SK-N-SH (cell line): ENCODE data around the gene NOLC1. TPM values are rescaled to one million over a fixed set of nuclear protein-coding genes. Genes with fewer than 3 reads are reported as not detected.

Source experiments
- CTCF ChIA-PET: fragments of 300-600, 350-600 bp; formaldehyde crosslinking; extraction: SDS; loops from one replicate; lab custom pipeline; 2021; lab: Yijun Ruan, JAX
- POLR2A ChIA-PET: fragments of 350-600 bp; sonication (Branson Sonifier 250); formaldehyde crosslinking; extraction: SDS; loops from one replicate; lab custom pipeline; 2020; ENCODE audit warnings: antibody characterized with exemption, inconsistent platforms; lab: Yijun Ruan, JAX
- DNase-seq: peaks from one replicate; pipeline ENCODE4 v3.0.0; 2012
- H2AFZ ChIP-seq: fragments of 200-600 bp; sonication (generic); 2 replicates; pipeline ENCODE4 v1.8.1; 2016; ENCODE audit warnings: antibody characterized with exemption, mild to moderate bottlenecking, low read depth
- H3F3A ChIP-seq: fragments of 200-600 bp; sonication (generic); replicated peaks from 2 replicates; pipeline ENCODE3; 2016; ENCODE audit warnings: antibody characterized with exemption, mild to moderate bottlenecking; ENCODE audit not compliant: insufficient read depth
- H3K27ac ChIP-seq, 2 experiments: fragments of 200-500 bp in 1 of 2; fragments of 200-600 bp in 1 of 2; sonication (Bioruptor generic) in 1 of 2; sonication (generic), shearing (Covaris generic) in 1 of 2; 2 replicates each; pipeline versions ENCODE4 v1.5.1 to v1.6.1; 2014 to 2016; ENCODE audit warnings: low read depth in 2 of 2, inconsistent platforms in 1 of 2, low read length in 1 of 2, mild to moderate bottlenecking in 1 of 2, mixed read lengths in 1 of 2
- H3K27me3 ChIP-seq: fragments of 200-600 bp; sonication (generic), shearing (Covaris generic); 2 replicates; pipeline ENCODE4 v1.6.1; 2016; ENCODE audit warnings: mixed run types; ENCODE audit not compliant: insufficient read depth
- H3K36me3 ChIP-seq, 2 experiments: fragments of 200-500 bp in 1 of 2; fragments of 200-600 bp in 1 of 2; sonication (Bioruptor generic) in 1 of 2; sonication (generic) in 1 of 2; replicated peaks in 1 of 2; 2 replicates each; pipeline versions ENCODE3 to v1.5.1; 2014 to 2016; ENCODE audit warnings: low read length in 1 of 2, mild to moderate bottlenecking in 1 of 2; ENCODE audit not compliant: insufficient read depth in 2 of 2, control insufficient read depth in 1 of 2
- H3K4me1 ChIP-seq, 2 experiments: fragments of 200-500 bp in 1 of 2; fragments of 200-600 bp in 1 of 2; sonication (Bioruptor generic) in 1 of 2; sonication (generic), shearing (Covaris generic) in 1 of 2; 2 replicates each; pipeline versions ENCODE4 v1.5.1 to v1.6.1; 2014 to 2016; ENCODE audit warnings: low read depth in 1 of 2, low read length in 1 of 2, mixed run types in 1 of 2; ENCODE audit not compliant: insufficient read depth in 2 of 2, control insufficient read depth in 1 of 2
- H3K4me2 ChIP-seq: fragments of 200-600 bp; sonication (generic), shearing (Covaris generic); 2 replicates; pipeline ENCODE4 v1.6.1; 2017; ENCODE audit warnings: mixed run types
- H3K4me3 ChIP-seq, 2 experiments: fragments of 200-500 bp in 1 of 2; fragments of 200-600 bp in 1 of 2; sonication (Bioruptor generic) in 1 of 2; sonication (generic), shearing (Covaris generic) in 1 of 2; 2 replicates each; pipeline versions ENCODE4 v1.5.1 to v1.8.1; 2014 to 2016; ENCODE audit warnings: low read depth in 2 of 2, inconsistent platforms in 1 of 2, low read length in 1 of 2, mild to moderate bottlenecking in 1 of 2, mixed read lengths in 1 of 2, moderate library complexity in 1 of 2
- H3K79me2 ChIP-seq: fragments of 200-600 bp; sonication (generic); 2 replicates; pipeline ENCODE4 v1.8.1; 2017; ENCODE audit warnings: mild to moderate bottlenecking; ENCODE audit not compliant: insufficient read depth
- H3K9ac ChIP-seq: fragments of 200-600 bp; sonication (generic); 2 replicates; pipeline ENCODE4 v1.6.1; 2017; ENCODE audit warnings: mixed run types
- H3K9me2 ChIP-seq: fragments of 200-600 bp; sonication (generic); 2 replicates; pipeline ENCODE4 v1.6.1; 2017; ENCODE audit warnings: mixed run types
- H3K9me3 ChIP-seq: fragments of 200-600 bp; sonication (generic); 2 replicates; pipeline ENCODE4 v1.6.1; 2017; ENCODE audit warnings: mixed run types, mild to moderate bottlenecking, moderate library complexity
- H4K20me1 ChIP-seq: fragments of 200-600 bp; sonication (generic); 2 replicates; pipeline ENCODE4 v1.6.1; 2017; ENCODE audit warnings: mild to moderate bottlenecking, mixed run types; ENCODE audit not compliant: insufficient read depth
- CHD2 ChIP-seq: fragments of 150-350 bp; IDR thresholded peaks from 2 replicates; pipeline ENCODE4 v1.6.1; 2018; ENCODE audit warnings: low read length; ENCODE audit not compliant: partially characterized antibody
- CTCF ChIP-seq: fragments of 200-600 bp; sonication (generic); IDR thresholded peaks from 2 replicates; pipeline ENCODE4 v1.6.1; 2017; ENCODE audit warnings: antibody characterized with exemption, mild to moderate bottlenecking, moderate library complexity
- ELF1 ChIP-seq: IDR thresholded peaks from 2 replicates; pipeline ENCODE4 v1.4.0; 2012
- EP300 ChIP-seq, 2 experiments: IDR thresholded peaks; 2 replicates each; pipeline versions ENCODE4 v1.4.0 to v1.6.1; 2012; ENCODE audit warnings: borderline replicate concordance in 1 of 2, low read depth in 1 of 2, low read length in 1 of 2
- FOSL2 ChIP-seq: IDR thresholded peaks from 2 replicates; pipeline ENCODE4 v1.4.0; 2012; ENCODE audit warnings: low read depth, mild to moderate bottlenecking, moderate library complexity, borderline replicate concordance
- GABPA ChIP-seq: IDR thresholded peaks from 2 replicates; pipeline ENCODE4 v1.4.0; 2012; ENCODE audit warnings: low read depth, mild to moderate bottlenecking
- JUND ChIP-seq: IDR thresholded peaks from 2 replicates; pipeline ENCODE4 v1.4.0; 2012
- NRF1 ChIP-seq: IDR thresholded peaks from 2 replicates; pipeline ENCODE4 v1.6.1; 2012; ENCODE audit warnings: low read depth, mild to moderate bottlenecking, low read length
- RXRA ChIP-seq: IDR thresholded peaks from 2 replicates; pipeline ENCODE4 v1.4.0; 2012; ENCODE audit warnings: low read depth, mild to moderate bottlenecking, borderline replicate concordance
- SMC3 ChIP-seq: IDR thresholded peaks from 2 replicates; pipeline ENCODE4 v1.6.1; 2012; ENCODE audit warnings: low read depth, low read length, improper control_type of control experiment
- USF1 ChIP-seq: IDR thresholded peaks from 2 replicates; pipeline ENCODE4 v1.4.0; 2012; ENCODE audit warnings: low read depth, borderline replicate concordance
- WGBS: methylation state at CpG from one replicate; pipeline ENCODE4 v1.1.6; 2017; ENCODE audit warnings: low lambda C conversion rate; 5-methylcytosine and 5-hydroxymethylcytosine counted together
- polyA plus RNA-seq, 3 experiments: library from polyadenylated mRNA; depleted of rRNA; stranded (reverse); fragments of >200 nt; gene quantifications; 2 replicates each; pipeline ENCODE4 v1.2.3, GENCODE V29; 2012

NOLC1 gene
- polyA plus RNA-seq, 1 of the 3 experiments (the other 2 are of a cell fraction), result 71.8 TPM

GRCh38 chr10:102148275-102148674 lies 3.9 kb upstream of the NOLC1 start:
- Histone ChIP-seq H3K79me2 (peaks cover 23% of the 10 kb centered on the region), H3K9ac (no peak overlapping the region), H3K4me3 (no peak overlapping the region), H2AFZ (no peak overlapping the region), H3K36me3 (peaks cover 54 to 60% of the 10 kb centered on the region in 2 experiments), H3K27ac (no peak overlapping the region), H3K27me3 (no peaks in the 10 kb centered on the region), H3F3A (peaks cover 55% of the 10 kb centered on the region), H4K20me1 (no peaks in the 10 kb centered on the region; the same call in 1 of the 2 replicates), H3K4me1 (peaks cover 6 to 10% of the 10 kb centered on the region in 2 experiments; a peak in 2 of 4 replicates), H3K9me3 (no peaks in the 10 kb centered on the region), H3K9me2 (no peaks in the 10 kb centered on the region), H3K4me2 (no peak overlapping the region)
- ChIA-PET POLR2A (interaction anchor here (0.6 to 2.6 kb wide), 3 partner anchors 8 to 11 kb away, joined by 5 to 7 read pairs (median 6); no protein-coding TSS in a partner anchor), CTCF (interaction anchor here (1.0 to 1.5 kb wide), 4 partner anchors 10 to 82 kb away, joined by 3 to 4 read pairs (median 3); no protein-coding TSS in a partner anchor)
- no peak for TF ChIP-seq NRF1
- TF ChIP-seq CHD2, result no peak
- no peak for TF ChIP-seq RXRA
- no peak for TF ChIP-seq GABPA
- no peak for TF ChIP-seq ELF1
- TF ChIP-seq EP300 (IDR thresholded peaks at IDR 0.05; ENCODE audit: borderline replicate concordance in 1 of 2, low read depth in 1 of 2, low read length in 1 of 2), result no peak
- TF ChIP-seq JUND, result no peak
- no peak for TF ChIP-seq CTCF
- no peak for TF ChIP-seq FOSL2
- 98% methylated on average over 13 of the region's 13 CpGs for WGBS
- no peak for DNase-seq

- ChIA-PET POLR2A (interaction anchor here (0.7 to 2.7 kb wide), 2 partner anchors 13 to 33 kb away, joined by 3 to 12 read pairs; no protein-coding TSS in a partner anchor), CTCF (interaction anchor here (1.0 to 1.6 kb wide), 7 partner anchors 12 to 79 kb away, joined by 3 to 6 read pairs (median 3); partner anchors contain the start of gene PPRC1)
- H3K9ac ChIP-seq, result peak overlapping the region; percentile 34; the same call in 1 of the 2 replicates
- H3K27me3 ChIP-seq, result no peaks in the 10 kb centered on the region
- WGBS, result 23% methylated on average over 3 of the region's 3 CpGs
- H3K36me3 ChIP-seq, result peaks cover 38 to 53% of the 10 kb centered on the region in 2 experiments
- peaks cover 50% of the 10 kb centered on the region for H3F3A ChIP-seq
- H3K9me2 ChIP-seq, result no peaks in the 10 kb centered on the region
- no peaks in the 10 kb centered on the region for H3K9me3 ChIP-seq
- H3K4me1 ChIP-seq, result peaks cover 7 to 15% of the 10 kb centered on the region in 2 experiments; a peak in 2 of 4 replicates
- TF ChIP-seq USF1, result no peak
- no peak for TF ChIP-seq SMC3
- peak overlapping the region; percentile 93 for H3K4me2 ChIP-seq
- H4K20me1 ChIP-seq, result peaks cover 19% of the 10 kb centered on the region
- DNase-seq, result no peak
- H3K27ac ChIP-seq, result peak overlapping the region; percentile 81 to 91
- no peak overlapping the region for H2AFZ ChIP-seq
- peaks cover 43% of the 10 kb centered on the region for H3K79me2 ChIP-seq
- no peak overlapping the region for H3K4me3 ChIP-seq
Observed at GRCh38 chr10:102150970-102151773, 1.0 kb upstream of the NOLC1 start.
